Calu3 (cell line): ENCODE measurements around the gene XIAP. TPM values are rescaled to one million over a fixed set of nuclear protein-coding genes. Genes with fewer than 3 reads are reported as not detected.
A peak's percentile ranks its signal among the peaks of the same experiment; 100 is the strongest.

Experiments used
- BruUV-seq: library from RNA; stranded (reverse); fragments of 400-500 nt; replicated peaks from 2 replicates; lab custom pipeline; 2021; lab: Mats Ljungman, UMichigan
- CTCF ChIA-PET: fragments of 300-600 bp; sonication (Branson Sonifier 250); formaldehyde crosslinking; loops from one replicate; lab custom pipeline; 2022; ENCODE audit warnings: antibody characterized with exemption; lab: Charles Lee
- DNase-seq: peaks from one replicate; pipeline ENCODE4 v3.0.0; 2022
- H3K27ac Mint-ChIP-seq: one replicate; pipeline ENCODE4 v1.8.0; 2022; ENCODE audit warnings: mixed read lengths; ENCODE audit not compliant: unreplicated experiment
- H3K27me3 Mint-ChIP-seq: one replicate; pipeline ENCODE4 v1.8.0; 2022; ENCODE audit warnings: mixed read lengths; ENCODE audit not compliant: unreplicated experiment
- H3K36me3 Mint-ChIP-seq: one replicate; pipeline ENCODE4 v1.8.0; 2022; ENCODE audit warnings: mild to moderate bottlenecking, moderate library complexity, mixed read lengths; ENCODE audit not compliant: insufficient read depth, unreplicated experiment
- H3K4me1 Mint-ChIP-seq: one replicate; pipeline ENCODE4 v1.8.0; 2022; ENCODE audit warnings: mild to moderate bottlenecking, low read depth, mixed read lengths; ENCODE audit not compliant: unreplicated experiment
- H3K4me3 Mint-ChIP-seq: one replicate; pipeline ENCODE4 v1.8.0; 2022; ENCODE audit warnings: mild to moderate bottlenecking, low read depth, moderate library complexity, mixed read lengths; ENCODE audit not compliant: unreplicated experiment
- H3K9me3 Mint-ChIP-seq: one replicate; pipeline ENCODE4 v1.8.0; 2022; ENCODE audit warnings: low read depth, mixed read lengths; ENCODE audit not compliant: unreplicated experiment
- CTCF ChIP-seq: fragments of 200-600 bp; IDR thresholded peaks from one replicate; pipeline ENCODE4 v1.8.0; 2022; ENCODE audit warnings: antibody characterized with exemption; ENCODE audit not compliant: unreplicated experiment
- intact Hi-C: fragments of 100-400 bp; cut with micrococcal nuclease; formaldehyde crosslinking; loops from one replicate; pipeline ENCODE4 v1.10.0; 2022; ENCODE audit not compliant: unreplicated experiment
- total RNA-seq: library from RNA; stranded (reverse); gene quantifications from 2 replicates; pipeline ENCODE4 v1.2.3, GENCODE V29; 2022

Gene XIAP
- total RNA-seq, 1 experiment from 2014 or later = 62.8 TPM

- H3K27me3 Mint-ChIP-seq = no peaks in the 10 kb centered on the region
- H3K9me3 Mint-ChIP-seq = no peaks in the 10 kb centered on the region
- no TSS peak for BruUV-seq
- H3K36me3 Mint-ChIP-seq = peaks cover 15% of the 10 kb centered on the region
- H3K27ac Mint-ChIP-seq = peak overlapping the region; percentile 20
- CTCF ChIA-PET = interaction anchor here (1.1 to 1.4 kb wide), 3 partner anchors 10 to 41 kb away, joined by 3 to 6 read pairs (median 5); no protein-coding TSS in a partner anchor
- intact Hi-C loops = no loop called here
- no peak overlapping the region for H3K4me3 Mint-ChIP-seq
- DNase-seq = peak; percentile 37
- TF ChIP-seq CTCF = no peak
- peaks cover 24% of the 10 kb centered on the region for H3K4me1 Mint-ChIP-seq
Measured at GRCh38 chrX:123818243-123818642, 41.6 kb upstream of the XIAP start.

- H3K9me3 Mint-ChIP-seq = no peaks in the 10 kb centered on the region
- intact Hi-C loops = no loop called here
- no peak for TF ChIP-seq CTCF
- no peak overlapping the region for H3K27ac Mint-ChIP-seq
- BruUV-seq = no TSS peak
- H3K36me3 Mint-ChIP-seq = no peaks in the 10 kb centered on the region
- H3K4me3 Mint-ChIP-seq = no peak overlapping the region
- peaks cover 17% of the 10 kb centered on the region for H3K4me1 Mint-ChIP-seq
- CTCF ChIA-PET = interaction anchor here (0.5 kb wide), 1 partner anchor 35 kb away, joined by 8 read pairs; no protein-coding TSS in a partner anchor
- no peak for DNase-seq
- H3K27me3 Mint-ChIP-seq = no peaks in the 10 kb centered on the region
Measured at GRCh38 chrX:123822965-123823364, 36.9 kb upstream of the XIAP start.

GRCh38 chrX:123830309-123830708 is 29.5 kb upstream of the XIAP start:
- H3K9me3 Mint-ChIP-seq = peaks cover 3% of the 10 kb centered on the region
- no peak overlapping the region for H3K27ac Mint-ChIP-seq
- H3K36me3 Mint-ChIP-seq = peaks cover 10% of the 10 kb centered on the region
- peaks cover 52% of the 10 kb centered on the region for H3K4me1 Mint-ChIP-seq
- CTCF ChIA-PET = no interaction called here
- no TSS peak for BruUV-seq
- intact Hi-C loops = loop anchor here (5.0 kb wide), 1 partner anchor 132 kb away; the partner anchor contains the start of gene STAG2
- no peak for TF ChIP-seq CTCF
- no peaks in the 10 kb centered on the region for H3K27me3 Mint-ChIP-seq
- peak; percentile 46 for DNase-seq
- H3K4me3 Mint-ChIP-seq = no peak overlapping the region

- Mint-ChIP-seq H3K27me3 (no peaks in the 10 kb centered on the region), H3K27ac (no peak overlapping the region), H3K4me3 (peak overlapping the region; percentile 21), H3K36me3 (peaks cover 10% of the 10 kb centered on the region), H3K4me1 (peaks cover 45% of the 10 kb centered on the region), H3K9me3 (peaks cover 3% of the 10 kb centered on the region)
- CTCF ChIA-PET = interaction anchor here (0.6 to 2.4 kb wide), 11 partner anchors 27 to 260 kb away, joined by 3 to 18 read pairs (median 4); no protein-coding TSS in a partner anchor
- TF ChIP-seq CTCF = peak; percentile 52
- intact Hi-C loops = loop anchor here (1.0 to 5.0 kb wide), 2 partner anchors 50 to 129 kb away; partner anchors contain the start of gene STAG2
- BruUV-seq = no TSS peak
- DNase-seq = peak; percentile 70
Measured at GRCh38 chrX:123833387-123833786, 26.5 kb upstream of the XIAP start.
